Activated CD4-positive, alpha-beta T cell treated with anti-CD3 and anti-CD28 coated beads, Interleukin-2, amount 50 U/mL, for 24 hours (primary cell): ENCODE measurements around the gene STK10.

Experiments
- DNase-seq, 2 donors: peaks; one replicate each; pipeline ENCODE4 v3.0.0-alpha.2; 2020; ENCODE audit warnings: low read depth in 1 of 2, low spot score in 1 of 2

STK10 gene

DNA sequence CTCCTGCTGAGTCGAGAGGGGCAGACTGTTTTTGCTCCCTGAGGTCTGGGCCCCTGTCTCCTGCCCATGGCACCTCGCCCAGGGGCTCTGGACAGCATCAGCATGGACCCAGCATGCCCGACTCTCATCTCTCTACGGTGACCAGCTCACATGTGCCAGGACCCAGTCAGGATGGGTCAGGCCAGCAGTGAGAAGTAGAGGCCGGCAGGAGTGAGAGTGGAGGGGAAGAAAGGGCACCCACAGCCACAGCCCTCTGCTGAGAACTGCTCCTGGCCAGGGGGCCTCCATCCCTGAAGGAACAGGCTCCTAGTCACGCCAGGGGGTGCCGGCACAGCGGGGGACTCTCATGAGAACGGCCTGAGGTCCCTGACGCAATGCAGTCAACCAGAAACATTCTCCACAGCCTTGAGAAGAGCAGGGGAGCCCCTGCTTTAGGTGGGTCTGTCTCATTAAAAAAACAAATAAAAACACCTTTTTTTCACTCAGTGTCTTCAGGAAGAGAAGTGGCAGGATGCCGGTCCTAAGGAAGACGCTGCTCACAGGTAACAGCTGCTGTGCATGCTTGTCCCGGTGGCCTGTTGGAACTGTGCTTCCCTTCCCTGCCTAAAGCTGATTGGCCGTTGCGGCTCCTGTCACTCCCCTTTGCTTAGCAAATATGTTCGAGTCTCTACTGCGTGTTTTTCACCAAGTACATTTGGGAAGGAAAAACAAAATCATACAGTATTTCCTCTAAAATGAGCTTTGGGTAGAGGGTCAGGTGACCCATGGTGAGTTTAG is 95.9 kb downstream of the STK10 start:
- no peak for DNase-seq

DNA sequence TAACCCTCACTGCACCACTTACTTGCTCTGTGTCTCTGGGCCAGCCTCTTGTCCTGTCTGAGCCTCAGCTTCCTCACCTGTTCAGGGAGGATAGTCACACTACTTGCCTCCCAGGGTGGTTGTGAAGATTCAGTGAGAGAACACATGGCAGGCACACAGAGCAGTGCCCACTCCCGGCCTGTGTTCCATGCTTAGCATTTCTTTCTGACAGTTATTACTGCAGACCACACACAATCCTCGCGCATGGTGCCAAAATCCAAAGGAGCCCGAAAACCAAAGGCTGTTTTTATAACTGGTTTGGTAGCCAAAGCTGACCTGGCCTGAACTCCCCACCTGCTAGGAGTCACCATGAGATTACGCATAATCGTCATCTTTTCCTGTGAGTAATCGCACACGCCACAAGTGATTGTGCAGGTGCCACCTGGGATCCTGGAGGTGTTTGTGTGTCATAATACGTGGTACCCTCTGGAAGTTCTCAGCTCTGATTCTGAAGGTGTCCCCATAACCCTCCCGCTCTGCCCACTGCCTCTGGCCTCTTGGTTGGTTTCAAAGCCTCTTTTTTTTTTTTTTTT is 97.0 kb downstream of the STK10 start:
- no peak for DNase-seq

GRCh38 chr5:172089298-172090117 is 98.5 kb downstream of the STK10 start:
- DNase-seq, result no peak

- no peak for DNase-seq
Measured at GRCh38 chr5:172088801-172089200, 99.2 kb downstream of the STK10 start.

DNA sequence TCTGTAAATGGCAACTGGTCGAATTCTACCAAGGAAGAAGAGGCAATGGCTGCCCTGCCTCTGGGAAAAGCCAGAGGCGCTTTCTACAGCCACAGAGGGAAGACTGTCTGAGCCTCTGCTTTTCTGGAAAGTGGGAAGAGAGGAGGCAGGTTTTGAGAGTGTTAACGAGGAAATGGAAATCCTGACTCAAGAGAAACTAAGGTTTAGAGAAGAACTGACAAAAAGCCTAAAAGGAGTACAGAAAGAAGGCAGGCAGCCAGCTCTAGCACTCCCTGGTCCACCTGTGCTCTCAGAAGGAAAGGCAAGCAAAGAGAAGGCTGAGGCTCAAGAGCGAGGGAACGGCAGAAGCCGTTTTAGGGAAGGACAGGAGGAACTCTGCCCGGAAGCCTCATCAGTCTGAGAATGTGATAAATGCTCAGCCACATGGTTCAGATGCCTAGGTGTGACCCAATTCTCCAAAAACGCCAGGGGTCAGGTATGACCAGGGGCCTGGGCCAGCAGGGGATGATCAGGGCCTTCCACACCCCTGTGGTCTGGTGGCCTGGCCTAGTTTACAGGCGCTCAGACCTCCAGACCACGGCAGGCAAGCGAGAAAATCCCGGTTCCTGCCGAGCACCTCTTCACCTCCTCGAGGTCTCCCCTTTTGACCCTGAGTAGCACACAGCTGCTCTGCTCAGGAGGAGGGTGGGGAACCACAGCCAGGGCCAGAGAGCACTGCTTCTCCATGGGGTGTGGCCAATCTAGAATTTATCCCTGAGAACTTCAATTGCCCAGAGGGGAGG is 101.6 kb downstream of the STK10 start:
- DNase-seq, result no peak

DNA sequence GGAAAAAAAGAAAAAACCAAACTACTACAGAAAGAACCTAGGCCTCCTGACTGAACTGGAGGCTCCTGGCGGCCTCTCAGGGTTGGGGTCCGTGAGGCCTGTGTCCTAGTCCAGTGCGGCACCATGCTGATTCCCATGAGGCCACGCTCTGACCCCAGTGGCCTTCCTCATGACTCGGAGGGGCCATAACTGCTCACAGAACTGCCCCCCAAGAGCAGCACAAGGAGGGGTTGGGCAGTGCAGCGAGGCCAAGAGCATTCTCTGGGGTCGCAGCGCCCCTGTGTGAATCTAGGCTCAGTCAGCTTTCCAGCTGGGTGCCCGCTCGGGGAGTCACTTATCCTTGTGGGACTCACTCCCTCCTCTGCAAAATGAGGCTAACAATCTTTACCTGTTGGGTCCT is 102.3 kb downstream of the STK10 start:
- no peak for DNase-seq

GRCh38 chr5:172082180-172082579 is 105.8 kb downstream of the STK10 start:
- no peak for DNase-seq

- DNase-seq, result no peak
Measured at GRCh38 chr5:172079876-172080275, 108.1 kb downstream of the STK10 start.

DNA sequence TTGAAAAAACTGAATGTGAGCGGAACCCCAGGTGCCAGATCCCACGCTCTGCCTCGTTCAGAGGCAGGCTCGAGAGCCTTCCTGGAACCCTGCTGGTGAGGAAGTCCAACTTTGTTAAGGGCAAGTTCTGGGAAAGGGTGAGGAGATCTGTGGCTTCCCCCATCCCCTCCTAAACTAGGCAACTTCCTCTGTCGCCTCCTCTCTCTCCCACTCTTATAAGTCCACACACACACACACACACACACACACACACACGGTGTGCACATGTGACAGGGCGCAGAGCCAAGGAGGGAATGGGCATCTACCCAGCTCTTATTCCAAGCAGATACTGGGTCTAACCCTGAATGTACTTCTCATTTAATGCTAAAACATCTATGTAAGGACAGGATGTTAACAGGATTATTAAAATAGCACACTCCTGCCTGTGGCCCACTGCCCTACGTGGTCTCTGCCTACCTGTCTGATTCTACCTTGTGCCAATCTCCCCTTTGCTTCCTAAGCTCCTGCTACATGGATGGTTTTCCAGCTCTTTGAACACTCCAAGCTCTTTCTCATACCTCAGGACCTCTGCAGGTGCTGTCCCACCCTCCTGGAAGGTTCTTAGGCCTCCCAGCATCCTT is 109.2 kb downstream of the STK10 start:
- no peak for DNase-seq

DNA sequence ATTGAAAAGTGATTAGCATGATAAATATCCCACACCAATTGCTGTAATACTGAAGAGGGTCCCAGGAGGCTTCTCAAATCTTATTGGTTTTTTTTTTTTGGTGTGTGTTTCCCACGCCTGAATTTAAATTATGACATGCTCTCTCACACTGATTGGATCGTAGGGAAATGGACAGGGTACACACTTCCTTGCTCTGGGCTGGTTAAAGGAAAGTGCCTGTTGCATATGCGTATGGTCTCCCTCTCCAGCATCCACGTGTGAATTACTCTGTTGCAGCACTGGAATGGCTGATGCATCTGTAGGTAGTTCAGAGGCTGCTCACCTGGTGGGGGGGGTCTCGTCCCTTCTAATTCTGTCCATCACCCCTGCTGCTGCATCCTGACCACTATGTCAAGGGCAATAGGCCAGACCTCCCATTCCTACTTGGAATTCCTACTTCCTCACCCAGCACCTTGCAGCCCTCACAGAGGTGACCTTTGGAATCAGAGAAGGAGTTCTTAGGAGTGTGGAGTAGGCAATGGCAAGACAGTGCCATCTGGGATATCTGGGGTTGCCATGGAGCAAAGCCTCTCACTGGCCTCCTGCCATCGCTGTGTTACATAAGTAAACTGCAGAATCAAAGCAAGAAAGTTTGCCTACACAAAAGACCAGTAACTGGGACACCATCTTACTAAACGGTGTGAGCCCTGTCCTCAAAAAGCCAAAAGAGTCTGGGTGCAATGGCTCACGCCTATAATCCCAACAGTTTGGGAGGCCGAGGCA is 110.2 kb downstream of the STK10 start:
- no peak for DNase-seq

DNA sequence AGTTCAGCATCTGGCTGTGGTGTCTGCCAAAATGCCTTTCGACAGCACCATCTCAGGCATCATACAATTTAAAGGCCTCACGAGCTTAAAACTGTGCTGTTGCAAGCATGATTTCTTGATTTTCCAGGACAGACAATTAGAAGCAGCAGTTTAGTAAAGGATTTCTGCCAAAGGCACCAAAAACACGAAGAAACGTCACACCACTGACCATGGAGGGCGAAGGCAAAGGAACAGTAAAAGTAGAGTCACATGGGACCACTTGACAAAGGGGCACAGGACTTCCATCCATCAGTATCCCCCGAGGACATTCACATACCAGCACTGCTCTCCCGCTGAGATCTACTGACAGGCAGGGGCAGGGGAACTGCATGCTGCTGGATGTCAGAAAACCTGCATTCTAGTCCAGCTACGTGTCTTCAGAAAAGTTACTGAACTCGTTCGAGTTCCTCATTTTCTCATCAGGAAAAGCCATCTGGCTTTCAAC is 111.2 kb downstream of the STK10 start:
- no peak for DNase-seq

GRCh38 chr5:172075656-172076055 is 112.4 kb downstream of the STK10 start:
- no peak for DNase-seq

- DNase-seq, result no peak
Measured at GRCh38 chr5:172074896-172075295, 113.1 kb downstream of the STK10 start.

- DNase-seq, result no peak
Measured at GRCh38 chr5:172071309-172071875, 116.6 kb downstream of the STK10 start.

DNA sequence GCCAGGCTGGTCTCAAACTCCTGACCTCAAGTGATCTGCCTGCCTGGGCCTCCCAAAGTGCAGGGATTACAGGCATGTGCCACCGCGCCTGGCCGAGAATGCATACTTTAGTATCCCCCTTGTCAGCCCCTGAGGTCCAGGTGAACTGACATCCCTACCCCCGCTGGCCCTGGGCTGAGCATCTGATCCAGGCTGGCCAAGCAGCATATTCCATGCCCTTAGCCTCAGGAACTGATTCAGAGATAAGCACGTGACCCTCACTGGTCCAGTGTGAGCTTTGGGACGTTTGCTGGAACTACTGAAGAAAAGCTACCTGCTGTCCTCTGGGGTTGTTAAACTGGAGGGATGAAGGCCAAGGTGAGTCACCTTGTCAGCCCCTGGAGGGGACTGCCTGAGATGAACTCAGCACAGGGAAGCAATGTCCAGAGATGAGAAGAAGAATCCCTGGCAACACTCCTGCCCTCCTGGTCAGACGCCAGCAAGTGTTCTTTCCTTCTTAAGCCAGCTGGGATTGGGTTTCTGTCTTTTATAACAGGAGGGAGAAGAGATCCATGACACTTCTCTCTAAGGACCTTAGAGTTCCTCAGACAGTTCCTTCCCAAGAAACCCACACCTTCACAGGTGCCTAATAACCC is 122.5 kb downstream of the STK10 start:
- no peak for DNase-seq

GRCh38 chr5:172064766-172065165 is 123.3 kb downstream of the STK10 start:
- DNase-seq, result no peak

GRCh38 chr5:172064358-172064757 is 123.7 kb downstream of the STK10 start:
- DNase-seq, result no peak

GRCh38 chr5:172063463-172064235 is 124.4 kb downstream of the STK10 start:
- DNase-seq, result no peak
